Stimulated activated CD8-positive, alpha-beta memory T cell treated with anti-CD3 and anti-CD28 coated beads, Interleukin-4, amount 100 ng/mL, for 1 hour (primary cell): ENCODE results near the gene BICD1.
"Not testable (repeated sequence)": the region's sequence is repeated elsewhere in the genome, so short reads cannot be mapped to it uniquely, and the experiment has no call there.

Experiments
- DNase-seq, 2 donors: peaks; one replicate each; pipeline ENCODE4 v3.0.0-alpha.2; 2020; ENCODE audit warnings: low read depth in 2 of 2, low spot score in 1 of 2

The BICD1 gene

GRCh38 chr12:32183650-32184049, 77.0 kb downstream of the BICD1 start:
- DNase-seq = no peak

- DNase-seq = not testable (repeated sequence)
These were observed 80.5 kb downstream of the BICD1 start for GRCh38 chr12:32187127-32187526.

DNA sequence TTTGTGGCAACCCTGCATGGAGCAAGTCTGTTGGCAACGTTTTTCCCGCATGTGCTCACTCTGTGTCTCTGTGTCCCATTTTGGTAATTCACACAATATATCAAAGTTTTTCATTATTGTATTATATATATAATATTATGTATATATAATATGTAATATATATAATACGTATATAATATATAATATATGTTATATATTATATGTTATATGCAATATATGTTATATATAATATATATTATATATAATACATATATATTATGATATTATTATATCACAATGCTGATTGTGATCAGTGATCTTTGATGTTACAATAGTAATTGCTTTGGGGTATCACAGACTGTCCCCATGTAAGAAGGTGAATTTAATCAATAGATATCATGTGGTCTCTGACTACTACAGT, 84.8 kb downstream of the BICD1 start:
- DNase-seq = no peak

DNA sequence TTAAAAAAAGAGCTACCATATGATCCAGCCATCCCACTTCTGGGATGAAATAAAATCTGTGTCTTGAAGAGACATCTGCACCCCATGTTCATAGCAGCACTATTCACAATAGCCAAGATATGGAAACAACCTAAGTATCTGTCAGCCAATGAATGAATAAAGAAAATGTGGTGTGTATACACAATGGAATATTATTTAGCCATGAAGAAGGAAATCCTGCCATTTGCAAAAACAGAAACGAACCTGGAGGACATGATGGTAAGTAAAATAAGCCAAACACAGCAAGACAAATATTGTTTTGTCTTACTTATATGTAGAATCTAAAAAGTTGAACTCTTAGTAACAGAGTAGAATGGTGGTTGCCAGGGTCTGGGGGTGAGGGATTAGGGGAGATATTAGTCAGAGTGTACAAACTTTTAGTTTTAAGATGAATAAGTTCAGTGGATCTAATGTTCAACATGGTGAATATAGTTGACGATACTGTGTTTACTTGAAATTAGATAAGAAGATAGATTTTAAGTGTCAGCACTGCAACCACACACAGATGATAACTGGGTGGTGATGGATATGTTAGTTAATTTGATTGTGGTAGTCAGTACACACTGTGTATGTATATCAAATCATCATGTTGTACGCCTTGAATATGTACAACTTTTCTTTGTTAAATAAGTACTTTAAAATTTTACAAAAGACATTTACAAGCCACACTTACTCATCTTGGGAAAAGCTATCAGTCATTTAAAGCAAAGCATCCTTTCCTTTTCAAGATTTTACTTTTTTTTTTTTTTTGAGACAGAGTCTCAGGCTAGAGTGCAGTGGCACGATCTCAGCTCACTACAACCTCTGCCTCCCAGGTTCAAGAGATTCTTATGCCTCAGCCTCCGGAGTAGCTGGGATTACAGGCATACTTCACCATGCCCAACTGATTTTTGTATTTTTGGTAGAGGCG, 89.9 kb downstream of the BICD1 start:
- no peak for DNase-seq

- DNase-seq = no peak
These were observed 90.8 kb downstream of the BICD1 start for GRCh38 chr12:32197421-32197820.

- DNase-seq = no peak
These were observed 91.9 kb downstream of the BICD1 start for GRCh38 chr12:32198555-32198954.

DNA sequence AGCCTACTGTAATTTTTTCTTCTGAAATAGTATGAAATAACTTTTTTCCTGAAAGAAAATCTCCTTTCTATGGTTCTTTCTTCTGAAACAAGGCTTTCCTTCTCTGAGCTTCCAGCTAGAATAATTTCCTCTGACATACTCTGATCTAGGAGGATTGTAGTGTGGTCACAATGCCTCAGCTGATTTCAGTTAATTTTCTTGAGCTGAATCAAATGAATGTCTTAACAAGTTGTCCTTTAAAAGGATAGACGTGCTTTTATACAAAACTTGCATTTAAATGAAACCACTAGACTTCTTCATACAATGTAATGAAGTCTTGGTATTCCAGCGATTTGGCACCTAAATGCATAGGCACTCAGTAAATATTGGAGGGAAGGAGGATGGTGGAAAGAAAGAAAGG, 94.4 kb downstream of the BICD1 start:
- DNase-seq = no peak

- no peak for DNase-seq
These were observed 95.3 kb downstream of the BICD1 start for GRCh38 chr12:32201976-32202375.

- no peak for DNase-seq
These were observed 99.1 kb downstream of the BICD1 start for GRCh38 chr12:32205731-32206130.

DNA sequence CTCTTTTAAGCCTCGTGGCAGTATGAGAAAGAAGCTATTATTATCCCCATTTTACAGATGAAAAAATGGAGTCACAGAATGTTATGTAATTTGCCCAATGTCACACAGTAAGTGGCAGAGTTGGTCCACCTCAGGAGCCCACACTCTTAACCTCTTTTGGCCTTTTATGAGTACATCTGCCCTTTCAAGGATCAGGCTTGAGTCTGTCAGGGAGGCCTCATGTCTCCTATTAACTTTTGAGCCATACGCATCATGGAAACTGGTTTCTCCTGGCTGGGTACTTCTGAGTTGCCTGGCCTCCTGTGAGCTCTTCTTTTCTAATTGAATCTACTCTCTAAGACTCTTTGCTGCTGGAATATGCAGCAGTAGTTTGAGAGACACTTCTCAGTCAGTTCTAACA, 101.7 kb downstream of the BICD1 start:
- DNase-seq = no peak

- no peak for DNase-seq
These were observed 104.6 kb downstream of the BICD1 start for GRCh38 chr12:32211066-32211899.

- no peak for DNase-seq
These were observed 105.2 kb downstream of the BICD1 start for GRCh38 chr12:32211900-32212156.

DNA sequence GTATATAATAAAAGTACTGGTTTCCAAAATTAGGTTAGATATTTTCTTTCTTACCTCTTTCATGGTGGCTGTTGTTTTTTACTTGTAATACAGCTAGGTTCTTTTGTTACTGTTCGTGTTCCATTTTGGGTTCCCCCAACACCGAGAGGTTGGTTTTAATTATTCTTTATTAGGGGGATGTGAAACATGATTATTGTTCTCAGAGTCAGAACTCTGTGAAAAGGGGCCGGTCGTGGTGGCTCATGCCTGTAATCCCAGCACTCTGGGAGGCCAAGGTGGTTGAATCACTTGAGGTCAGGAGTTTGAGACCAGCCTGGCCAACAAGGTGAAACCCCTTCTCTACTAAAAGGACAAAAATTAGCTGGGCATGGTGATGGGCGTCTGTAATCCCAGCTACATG, 108.1 kb downstream of the BICD1 start:
- no peak for DNase-seq

DNA sequence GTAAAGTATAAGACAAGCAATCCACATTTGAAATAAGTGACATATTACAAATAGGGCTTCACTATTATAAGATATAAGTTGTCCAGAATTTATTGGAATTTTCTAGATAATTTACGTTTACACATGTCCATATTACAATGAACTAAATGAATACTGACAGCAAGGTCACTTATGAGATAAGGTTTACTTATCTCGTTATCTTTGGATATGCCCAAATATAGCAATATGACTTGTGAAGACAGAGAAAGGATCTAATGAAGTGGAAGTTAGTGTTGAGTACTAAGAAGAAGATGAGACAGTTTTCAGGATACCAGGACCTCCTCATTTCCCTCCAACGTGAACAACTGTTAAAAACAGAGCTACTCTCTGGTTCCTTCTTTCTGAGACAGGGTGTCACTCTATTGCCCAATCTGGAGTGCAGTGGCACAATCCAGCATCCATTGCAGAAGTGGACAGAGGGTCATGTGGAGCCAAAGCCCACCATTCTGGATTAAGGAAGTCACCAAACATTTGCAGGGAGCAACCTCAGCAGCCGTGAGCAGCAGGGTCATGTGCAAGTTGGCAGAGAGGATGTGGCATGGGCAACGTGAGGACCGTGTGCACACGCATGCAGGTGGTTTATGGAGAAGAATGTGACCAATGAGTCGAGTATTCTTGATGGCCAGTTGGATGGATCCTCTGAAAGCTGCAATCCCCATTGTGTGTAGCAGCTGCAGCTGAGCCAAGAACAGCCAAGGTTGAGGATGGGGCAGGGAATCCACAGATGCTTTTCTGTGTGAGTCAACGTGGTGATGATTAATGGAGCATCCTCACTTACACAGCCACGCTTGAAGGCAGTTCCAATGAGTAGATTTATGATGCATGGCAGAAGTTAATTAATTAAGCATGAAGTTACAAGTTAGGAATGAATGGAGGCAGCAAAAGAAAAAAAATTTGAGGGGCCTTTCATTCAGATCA, 111.0 kb downstream of the BICD1 start:
- no peak for DNase-seq

- DNase-seq = no peak
These were observed 117.3 kb downstream of the BICD1 start for GRCh38 chr12:32223941-32224340.

DNA sequence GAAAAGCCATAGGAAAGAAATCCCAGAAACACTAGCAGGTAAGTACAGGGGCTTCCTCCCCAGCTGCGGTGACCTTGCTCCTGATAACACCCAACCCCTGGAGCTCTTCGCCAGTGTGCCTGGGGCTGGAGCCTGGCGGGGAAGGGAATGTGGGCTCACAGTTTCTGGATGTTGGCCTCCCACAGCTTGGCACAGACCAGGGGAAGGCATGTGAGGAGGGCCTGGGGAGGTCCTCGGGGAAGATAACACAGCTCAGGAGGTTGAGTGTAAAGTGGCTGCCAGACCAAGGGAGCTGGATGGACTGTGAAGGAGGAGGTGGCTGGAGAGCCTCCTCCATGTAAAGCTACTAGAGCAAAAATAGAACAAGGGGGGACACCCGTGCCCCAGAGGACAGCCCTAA, 120.1 kb downstream of the BICD1 start:
- no peak for DNase-seq

DNA sequence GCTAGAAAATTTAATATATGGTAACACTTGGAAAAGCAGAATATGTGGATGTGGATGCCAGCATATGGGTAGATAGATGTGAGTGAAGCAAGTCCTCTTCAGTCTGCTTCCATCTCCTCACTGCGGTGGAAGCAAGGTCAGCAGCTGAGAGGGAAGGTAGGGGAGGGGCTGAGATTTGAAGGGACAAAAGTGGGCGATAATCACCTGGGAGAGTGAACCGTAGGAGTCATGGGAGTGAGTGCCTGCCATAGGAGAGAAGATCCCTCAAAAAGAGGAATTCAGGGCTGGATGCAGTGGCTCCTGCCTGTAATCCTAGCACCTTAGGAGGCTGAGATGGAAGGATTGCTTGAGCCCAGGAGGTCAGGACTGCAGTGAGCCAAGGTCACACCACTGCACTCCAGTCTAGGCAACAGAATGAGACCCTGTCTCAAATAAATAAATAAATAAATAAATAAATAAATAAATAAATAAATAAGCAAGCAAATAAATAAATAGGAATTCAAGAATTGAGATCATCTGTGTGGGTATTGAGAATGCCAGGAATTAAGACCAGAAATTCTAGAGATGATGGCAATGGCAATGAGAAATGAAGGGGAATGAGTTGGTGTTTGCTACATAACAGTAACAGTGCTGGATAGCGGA, 123.4 kb downstream of the BICD1 start:
- DNase-seq = no peak

DNA sequence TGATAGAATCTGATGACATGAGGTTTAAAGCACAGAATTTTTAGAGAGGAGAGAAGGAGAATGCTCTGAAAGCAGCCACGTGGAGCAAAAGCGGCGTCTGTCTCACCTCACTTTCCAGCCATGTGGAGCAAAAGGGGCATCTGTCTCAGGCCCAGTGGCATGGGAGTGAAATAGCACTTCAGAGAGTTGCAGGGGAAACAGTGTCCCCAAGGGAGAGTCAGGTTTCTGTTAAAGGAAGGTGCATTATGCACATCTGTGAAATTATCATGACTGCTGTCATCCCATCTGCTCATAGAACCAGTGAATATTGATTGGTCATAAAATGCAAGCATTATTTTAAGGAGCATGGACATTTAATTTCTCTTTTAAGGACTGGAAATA, 124.0 kb downstream of the BICD1 start:
- DNase-seq = no peak

GRCh38 chr12:32231361-32231760, 124.7 kb downstream of the BICD1 start:
- not testable (repeated sequence) for DNase-seq

DNA sequence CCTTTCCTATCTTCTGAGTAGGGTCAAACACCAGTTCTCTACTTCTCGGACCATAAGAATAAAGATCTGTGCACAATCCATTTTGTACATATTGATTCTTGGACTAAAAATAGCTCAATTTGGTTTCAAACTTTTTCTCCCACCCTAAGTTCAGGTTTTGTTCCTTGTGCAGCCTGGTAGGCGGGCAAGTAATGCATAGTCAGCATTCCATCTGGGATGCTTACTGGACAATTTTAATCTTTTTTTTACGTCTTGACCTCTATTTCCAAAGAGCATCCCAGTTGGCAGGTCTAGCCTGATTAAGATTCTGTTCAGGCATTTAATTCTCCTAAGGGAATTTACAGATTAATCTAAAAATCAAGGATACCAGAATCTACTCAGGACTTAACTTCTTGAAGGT, 126.9 kb downstream of the BICD1 start:
- DNase-seq = no peak

GRCh38 chr12:32235251-32235650, 128.6 kb downstream of the BICD1 start:
- DNase-seq = no peak
